ENCODE data around the gene RAC3.
A peak's percentile ranks its signal among the peaks of the same experiment; 100 is the strongest.

The RAC3 gene

GRCh38 chr17:81995463-81996231, 35.8 kb upstream of the RAC3 start:
- H3K36me3 Mint-ChIP-seq (ENCODE audit: low read depth): no peaks in the 10 kb centered on the region
- H3K27ac Mint-ChIP-seq: no peak overlapping the region
- H3K9me3 Mint-ChIP-seq: no peaks in the 10 kb centered on the region
- H3K4me1 Mint-ChIP-seq (ENCODE audit: low read depth): no peaks in the 10 kb centered on the region
- H3K27me3 Mint-ChIP-seq: no peaks in the 10 kb centered on the region
- no peak overlapping the region for H3K4me3 Mint-ChIP-seq

GRCh38 chr17:81996232-81996756, 35.2 kb upstream of the RAC3 start:
- Mint-ChIP-seq H3K27ac (no peak overlapping the region), H3K4me1 (ENCODE audit: low read depth) (no peaks in the 10 kb centered on the region), H3K27me3 (no peaks in the 10 kb centered on the region), H3K4me3 (no peak overlapping the region), H3K36me3 (ENCODE audit: low read depth) (no peaks in the 10 kb centered on the region), H3K9me3 (no peaks in the 10 kb centered on the region)

GRCh38 chr17:81996757-81997441, 34.6 kb upstream of the RAC3 start:
- Mint-ChIP-seq H3K27me3 (no peaks in the 10 kb centered on the region), H3K4me3 (no peak overlapping the region), H3K36me3 (ENCODE audit: low read depth) (no peaks in the 10 kb centered on the region), H3K27ac (no peak overlapping the region), H3K4me1 (ENCODE audit: low read depth) (no peaks in the 10 kb centered on the region), H3K9me3 (no peaks in the 10 kb centered on the region)

- Mint-ChIP-seq H3K27me3 (no peaks in the 10 kb centered on the region), H3K4me1 (ENCODE audit: low read depth) (peaks cover 4% of the 10 kb centered on the region), H3K36me3 (ENCODE audit: low read depth) (no peaks in the 10 kb centered on the region), H3K4me3 (no peak overlapping the region), H3K9me3 (no peaks in the 10 kb centered on the region), H3K27ac (no peak overlapping the region)
Observed at GRCh38 chr17:81998212-81998611, 33.3 kb upstream of the RAC3 start.

GRCh38 chr17:81998691-81999438, 32.6 kb upstream of the RAC3 start:
- no peaks in the 10 kb centered on the region for H3K36me3 Mint-ChIP-seq (ENCODE audit: low read depth)
- H3K27me3 Mint-ChIP-seq: no peaks in the 10 kb centered on the region
- H3K27ac Mint-ChIP-seq: no peak overlapping the region
- H3K4me3 Mint-ChIP-seq: no peak overlapping the region
- H3K4me1 Mint-ChIP-seq (ENCODE audit: low read depth): peaks cover 7% of the 10 kb centered on the region
- H3K9me3 Mint-ChIP-seq: no peaks in the 10 kb centered on the region

- no peaks in the 10 kb centered on the region for H3K36me3 Mint-ChIP-seq (ENCODE audit: low read depth)
- no peak overlapping the region for H3K4me3 Mint-ChIP-seq
- no peaks in the 10 kb centered on the region for H3K9me3 Mint-ChIP-seq
- H3K27ac Mint-ChIP-seq: no peak overlapping the region
- H3K4me1 Mint-ChIP-seq (ENCODE audit: low read depth): peaks cover 7% of the 10 kb centered on the region
- H3K27me3 Mint-ChIP-seq: no peaks in the 10 kb centered on the region
Observed at GRCh38 chr17:81999587-81999975, 31.9 kb upstream of the RAC3 start.

- no peaks in the 10 kb centered on the region for H3K36me3 Mint-ChIP-seq (ENCODE audit: low read depth)
- no peaks in the 10 kb centered on the region for H3K27me3 Mint-ChIP-seq
- no peak overlapping the region for H3K4me3 Mint-ChIP-seq
- peaks cover 7% of the 10 kb centered on the region for H3K4me1 Mint-ChIP-seq (ENCODE audit: low read depth)
- H3K9me3 Mint-ChIP-seq: no peaks in the 10 kb centered on the region
- no peak overlapping the region for H3K27ac Mint-ChIP-seq
Observed at GRCh38 chr17:81999976-82000802, 31.3 kb upstream of the RAC3 start.

- H3K9me3 Mint-ChIP-seq: no peaks in the 10 kb centered on the region
Observed at GRCh38 chr17:82000803-82001570, 30.5 kb upstream of the RAC3 start.

GRCh38 chr17:82001571-82002056, 29.9 kb upstream of the RAC3 start:
- Mint-ChIP-seq H3K9me3 (no peaks in the 10 kb centered on the region), H3K27ac (no peak overlapping the region), H3K4me3 (no peak overlapping the region), H3K36me3 (ENCODE audit: low read depth) (no peaks in the 10 kb centered on the region), H3K27me3 (no peaks in the 10 kb centered on the region), H3K4me1 (ENCODE audit: low read depth) (peaks cover 10% of the 10 kb centered on the region)

More at GRCh38 chr17:82000803-82001570, 30.5 kb upstream of the RAC3 start:
- no peak overlapping the region for H3K27ac Mint-ChIP-seq
- H3K4me1 Mint-ChIP-seq (ENCODE audit: low read depth): peaks cover 9% of the 10 kb centered on the region
- no peaks in the 10 kb centered on the region for H3K36me3 Mint-ChIP-seq (ENCODE audit: low read depth)
- H3K27me3 Mint-ChIP-seq: no peaks in the 10 kb centered on the region
- H3K4me3 Mint-ChIP-seq: no peak overlapping the region

GRCh38 chr17:82003411-82004381, 27.8 kb upstream of the RAC3 start:
- no peaks in the 10 kb centered on the region for H3K36me3 Mint-ChIP-seq (ENCODE audit: low read depth)
- no peak overlapping the region for H3K27ac Mint-ChIP-seq
- no peaks in the 10 kb centered on the region for H3K27me3 Mint-ChIP-seq
- peaks cover 10% of the 10 kb centered on the region for H3K4me1 Mint-ChIP-seq (ENCODE audit: low read depth)
- H3K9me3 Mint-ChIP-seq: no peaks in the 10 kb centered on the region
- no peak overlapping the region for H3K4me3 Mint-ChIP-seq

GRCh38 chr17:82004517-82005455, 26.7 kb upstream of the RAC3 start:
- H3K27me3 Mint-ChIP-seq: no peaks in the 10 kb centered on the region
- no peaks in the 10 kb centered on the region for H3K9me3 Mint-ChIP-seq
- no peak overlapping the region for H3K4me3 Mint-ChIP-seq
- H3K36me3 Mint-ChIP-seq (ENCODE audit: low read depth): no peaks in the 10 kb centered on the region
- H3K27ac Mint-ChIP-seq: no peak overlapping the region
- peaks cover 10% of the 10 kb centered on the region for H3K4me1 Mint-ChIP-seq (ENCODE audit: low read depth)

- H3K27ac Mint-ChIP-seq: peak overlapping the region; percentile 52
- no peaks in the 10 kb centered on the region for H3K36me3 Mint-ChIP-seq (ENCODE audit: low read depth)
Observed at GRCh38 chr17:82005701-82006348, 25.7 kb upstream of the RAC3 start.

More at GRCh38 chr17:82005701-82006348, 25.7 kb upstream of the RAC3 start:
- Mint-ChIP-seq H3K4me3 (no peak overlapping the region), H3K9me3 (no peaks in the 10 kb centered on the region), H3K4me1 (ENCODE audit: low read depth) (peaks cover 10% of the 10 kb centered on the region), H3K27me3 (no peaks in the 10 kb centered on the region)
